ENCODE results near the gene PDIA6.

Gene PDIA6

GRCh38 chr2:10812362-10813162 is at the start of gene PDIA6:
Gene PDIA6 (minus strand): TSS chr2:10812785. CDS start chr2:10812696, 89 bp downstream.
- peak; percentile 88 for DNase-seq

GRCh38 chr2:10862330-10862729 is 49.7 kb upstream of the PDIA6 start:
- no peak for DNase-seq

DNA sequence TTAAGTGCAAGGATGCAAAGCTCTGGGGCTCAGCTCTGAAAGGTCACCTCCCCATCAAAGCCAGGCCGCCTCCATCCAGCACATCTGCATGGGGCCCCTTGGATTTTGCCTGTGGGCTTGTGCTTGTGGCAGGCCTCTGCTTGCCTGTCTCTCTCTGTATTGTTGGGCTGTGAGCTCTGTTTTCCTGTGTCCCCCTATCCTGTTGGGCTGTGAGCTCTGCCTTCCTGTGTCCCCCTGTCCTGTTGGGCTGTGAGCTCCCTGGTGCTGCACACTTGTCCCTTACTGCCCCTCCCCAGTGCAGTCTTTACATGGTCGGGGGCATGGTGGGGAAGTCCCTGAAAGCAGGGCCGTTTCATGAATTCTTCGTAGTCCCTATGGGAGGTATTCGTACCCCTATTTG is 49.2 kb upstream of the PDIA6 start:
- DNase-seq = no peak

- DNase-seq = no peak
These were observed 48.3 kb upstream of the PDIA6 start for GRCh38 chr2:10860814-10861325.

DNA sequence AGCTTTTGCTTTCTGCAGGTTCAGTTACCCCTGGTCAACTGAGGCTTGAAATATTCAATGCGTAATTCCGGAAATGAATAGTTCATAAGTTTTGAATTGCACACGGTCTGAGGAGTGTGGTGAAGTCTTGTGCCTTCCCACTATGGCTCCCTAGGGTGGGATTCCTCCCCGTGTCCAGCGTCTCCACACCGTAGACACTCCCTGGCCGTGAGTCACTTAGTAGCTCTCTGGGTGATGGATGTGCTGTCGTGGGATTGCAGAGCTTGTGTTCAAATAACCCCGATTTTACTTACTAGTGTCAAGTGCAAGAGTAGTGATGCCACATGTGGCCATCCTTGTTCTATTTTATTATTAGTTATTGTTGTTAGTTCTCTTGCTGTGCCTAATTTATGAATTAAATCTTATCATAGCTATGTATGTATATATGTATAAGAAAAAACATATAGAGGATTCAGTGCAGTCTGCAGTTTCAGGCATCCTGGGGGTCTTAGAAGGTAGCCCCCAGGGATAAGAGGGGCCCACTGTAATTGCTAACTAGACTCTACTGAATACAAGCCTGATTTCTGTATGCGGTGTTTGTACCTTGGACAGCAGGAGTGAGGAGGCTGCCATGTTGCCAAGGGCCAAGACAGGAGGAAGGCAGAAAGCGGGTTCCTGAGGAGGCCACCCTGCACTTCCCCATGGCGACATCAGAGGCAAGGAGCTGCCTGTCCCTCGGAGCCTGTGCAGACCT is 47.7 kb upstream of the PDIA6 start:
- DNase-seq = no peak

DNA sequence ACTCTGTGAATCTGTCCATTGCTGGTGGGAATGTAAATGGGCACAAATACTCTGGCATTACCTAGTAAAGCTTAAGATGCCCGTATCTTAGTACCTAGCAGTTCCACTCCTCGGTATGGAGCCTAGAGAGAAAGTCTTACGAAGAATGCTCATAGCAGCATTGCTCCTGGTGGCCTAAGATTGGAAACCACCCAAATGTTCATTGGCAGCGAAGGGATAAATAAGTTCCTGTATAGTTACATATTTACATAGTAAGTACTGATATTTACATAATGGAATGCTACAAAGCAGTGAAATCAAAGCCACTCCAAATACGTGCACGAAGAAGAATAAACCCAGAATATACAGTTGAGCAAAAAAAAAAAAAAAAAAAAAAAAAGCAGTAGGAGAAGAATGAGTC is 46.7 kb upstream of the PDIA6 start:
- no peak for DNase-seq

DNA sequence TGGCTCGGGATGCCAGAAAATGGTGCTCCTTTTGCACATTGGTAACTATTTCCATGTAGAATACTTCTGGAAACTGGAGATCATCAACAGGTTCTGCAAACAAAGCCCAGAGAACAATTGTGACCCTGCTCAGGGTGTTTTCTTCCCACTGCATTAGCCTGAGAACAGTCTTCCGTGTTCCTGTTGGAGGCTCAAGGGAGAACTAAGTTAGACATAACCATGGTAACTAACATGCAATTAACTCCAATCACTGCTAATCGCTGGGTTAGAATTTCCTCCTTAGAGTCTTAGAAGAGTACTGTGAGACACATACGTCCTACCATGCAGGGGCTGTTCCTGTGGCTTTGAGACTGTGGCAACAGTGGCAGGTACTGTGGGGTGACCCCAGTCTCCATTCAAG is 36.0 kb upstream of the PDIA6 start:
- no peak for DNase-seq

- no peak for DNase-seq
These were observed 34.4 kb upstream of the PDIA6 start for GRCh38 chr2:10847008-10847407.

DNA sequence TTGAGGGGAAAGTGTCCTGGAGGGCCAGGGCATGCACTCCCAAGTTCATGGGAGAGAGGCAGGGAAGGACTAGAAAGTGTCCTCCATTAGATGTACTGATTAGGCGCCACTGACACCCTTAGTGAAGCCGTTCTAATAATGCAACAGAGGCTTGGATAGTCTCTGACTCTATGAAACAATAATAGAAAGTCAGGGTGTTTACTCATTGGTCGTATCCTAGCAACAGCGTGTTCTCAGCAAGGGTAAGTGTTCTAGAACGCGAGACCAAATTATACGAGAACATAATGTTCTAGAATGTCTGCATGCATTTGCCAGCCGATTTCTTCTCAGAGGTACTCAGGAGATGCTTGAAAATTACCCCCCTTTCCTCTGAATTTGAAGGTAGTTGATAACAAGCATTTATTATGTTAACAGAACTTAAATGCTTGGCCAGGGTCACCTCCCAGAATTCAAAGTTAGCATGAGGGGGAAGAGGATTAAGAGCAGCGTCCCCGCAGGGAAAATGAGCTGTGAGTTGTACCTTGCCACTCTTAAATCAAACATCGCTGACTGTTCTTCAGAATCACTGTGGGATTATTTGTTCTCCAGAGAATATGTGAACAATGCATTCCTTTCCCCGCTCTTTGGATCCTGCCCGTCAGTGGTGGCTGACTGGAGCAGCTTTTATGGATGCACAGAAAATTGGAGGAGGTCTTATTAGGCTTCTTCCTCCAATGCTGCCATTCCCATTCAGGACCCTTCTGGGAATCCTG is 33.7 kb upstream of the PDIA6 start:
- DNase-seq = no peak

DNA sequence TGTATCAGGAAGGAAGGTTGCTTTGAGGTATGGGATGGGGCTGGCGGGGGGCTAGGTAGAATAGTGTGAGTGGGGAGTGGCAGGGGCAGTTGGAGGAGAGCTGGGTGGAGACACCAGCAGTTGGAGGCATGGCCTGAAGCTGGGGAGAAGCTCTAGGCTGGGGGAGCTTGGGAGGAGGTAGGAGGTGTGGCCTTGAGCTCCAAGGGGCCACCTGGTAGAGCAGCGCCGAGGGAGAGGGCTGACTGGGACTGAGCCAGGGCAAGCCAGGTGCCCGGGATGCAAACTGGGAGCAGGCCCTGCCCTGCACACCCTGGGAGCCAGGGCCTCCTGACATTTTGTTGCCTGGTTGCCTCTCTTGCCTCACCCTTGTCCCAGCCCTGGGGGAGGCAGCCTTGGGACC is 33.1 kb upstream of the PDIA6 start:
- DNase-seq = no peak

GRCh38 chr2:10844097-10844496 is 31.5 kb upstream of the PDIA6 start:
- DNase-seq = peak; percentile 44

DNA sequence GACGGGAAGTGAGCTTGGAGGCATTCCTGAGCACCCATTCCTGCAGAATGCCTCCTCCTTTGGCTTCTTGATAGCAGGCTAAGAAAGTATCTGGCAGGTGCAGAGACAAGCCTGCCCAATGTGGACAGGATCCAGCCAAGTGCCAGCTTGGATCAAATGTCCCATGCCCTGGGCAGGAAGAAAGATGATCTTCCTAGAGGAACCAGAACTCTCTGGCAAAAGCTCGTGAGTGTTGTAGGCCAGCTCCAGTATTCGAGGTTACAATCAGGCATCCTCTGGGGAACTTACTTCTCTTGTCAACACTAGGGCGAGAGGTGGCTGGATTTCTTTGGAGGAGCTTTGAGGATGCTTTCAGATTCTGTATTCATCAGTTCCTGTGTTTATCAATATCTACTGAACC is 29.9 kb upstream of the PDIA6 start:
- DNase-seq = no peak

DNA sequence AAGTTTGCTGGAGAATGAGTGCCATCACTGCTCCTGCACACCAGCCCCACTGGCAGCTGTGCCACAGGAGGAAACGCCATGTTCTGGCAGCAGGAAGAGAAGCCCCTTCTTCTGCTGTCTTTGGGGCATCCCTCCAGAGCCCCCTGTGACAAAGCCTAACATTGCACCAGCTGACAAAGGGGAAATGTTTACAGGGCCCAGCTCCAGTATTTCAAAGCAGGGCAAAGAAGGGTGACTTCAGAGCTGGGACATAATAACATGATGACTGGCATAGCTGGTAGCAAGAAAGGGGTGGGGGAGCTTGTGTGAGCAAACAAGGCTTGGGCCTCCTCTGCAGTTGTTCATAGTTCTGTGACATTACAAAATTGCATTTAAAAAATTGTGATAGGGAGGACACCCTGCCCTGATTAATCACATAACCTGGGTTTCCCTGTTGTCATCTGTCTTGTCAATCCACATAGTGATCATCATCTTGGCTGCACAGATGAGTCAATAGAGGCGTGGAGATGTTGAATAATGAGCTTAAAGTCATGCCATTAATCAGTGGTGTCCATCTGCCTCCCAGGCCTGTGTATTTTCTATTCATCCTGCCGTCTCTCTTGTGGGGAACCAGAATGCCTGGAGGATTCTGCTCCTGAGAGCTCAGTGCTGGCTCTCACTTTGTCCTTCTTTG is 29.1 kb upstream of the PDIA6 start:
- no peak for DNase-seq

DNA sequence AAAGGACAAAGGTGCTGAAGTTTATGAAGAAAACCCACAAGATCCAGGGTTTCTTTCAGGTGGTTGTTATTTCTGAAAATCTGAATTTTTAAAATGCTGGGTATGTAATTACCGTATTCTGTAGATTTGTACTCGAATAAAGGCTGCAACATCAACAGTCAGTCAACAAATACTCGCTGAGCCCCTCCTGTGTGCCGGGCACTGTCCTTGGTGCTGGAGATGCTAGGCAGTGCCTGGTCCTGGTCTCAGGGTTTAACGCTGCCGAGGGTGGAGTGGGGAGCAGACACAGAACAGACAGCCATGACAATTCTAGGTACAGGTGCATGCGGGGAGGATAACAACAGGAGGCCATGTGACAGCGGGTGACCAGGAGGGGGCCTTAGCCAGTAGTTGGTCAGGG is 27.2 kb upstream of the PDIA6 start:
- no peak for DNase-seq

DNA sequence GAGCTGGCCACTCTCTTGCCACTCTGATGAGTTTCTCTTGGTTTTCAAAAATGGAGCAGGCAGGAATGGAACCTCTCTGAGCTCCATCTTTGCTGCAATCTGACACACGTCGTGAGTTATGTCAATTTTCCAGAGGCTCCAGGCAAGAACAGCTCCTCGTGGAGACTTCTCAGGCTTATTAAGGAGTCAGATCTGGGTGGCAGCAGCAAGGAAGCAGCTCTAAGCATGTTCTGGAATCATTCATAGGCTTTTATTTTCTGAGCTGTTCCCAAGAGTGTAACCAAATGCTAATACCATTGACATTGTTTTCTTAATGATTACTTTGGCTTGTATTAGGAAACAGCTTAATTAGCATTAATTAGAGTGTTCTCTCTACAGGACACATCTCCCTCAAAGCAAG is 26.1 kb upstream of the PDIA6 start:
- no peak for DNase-seq

DNA sequence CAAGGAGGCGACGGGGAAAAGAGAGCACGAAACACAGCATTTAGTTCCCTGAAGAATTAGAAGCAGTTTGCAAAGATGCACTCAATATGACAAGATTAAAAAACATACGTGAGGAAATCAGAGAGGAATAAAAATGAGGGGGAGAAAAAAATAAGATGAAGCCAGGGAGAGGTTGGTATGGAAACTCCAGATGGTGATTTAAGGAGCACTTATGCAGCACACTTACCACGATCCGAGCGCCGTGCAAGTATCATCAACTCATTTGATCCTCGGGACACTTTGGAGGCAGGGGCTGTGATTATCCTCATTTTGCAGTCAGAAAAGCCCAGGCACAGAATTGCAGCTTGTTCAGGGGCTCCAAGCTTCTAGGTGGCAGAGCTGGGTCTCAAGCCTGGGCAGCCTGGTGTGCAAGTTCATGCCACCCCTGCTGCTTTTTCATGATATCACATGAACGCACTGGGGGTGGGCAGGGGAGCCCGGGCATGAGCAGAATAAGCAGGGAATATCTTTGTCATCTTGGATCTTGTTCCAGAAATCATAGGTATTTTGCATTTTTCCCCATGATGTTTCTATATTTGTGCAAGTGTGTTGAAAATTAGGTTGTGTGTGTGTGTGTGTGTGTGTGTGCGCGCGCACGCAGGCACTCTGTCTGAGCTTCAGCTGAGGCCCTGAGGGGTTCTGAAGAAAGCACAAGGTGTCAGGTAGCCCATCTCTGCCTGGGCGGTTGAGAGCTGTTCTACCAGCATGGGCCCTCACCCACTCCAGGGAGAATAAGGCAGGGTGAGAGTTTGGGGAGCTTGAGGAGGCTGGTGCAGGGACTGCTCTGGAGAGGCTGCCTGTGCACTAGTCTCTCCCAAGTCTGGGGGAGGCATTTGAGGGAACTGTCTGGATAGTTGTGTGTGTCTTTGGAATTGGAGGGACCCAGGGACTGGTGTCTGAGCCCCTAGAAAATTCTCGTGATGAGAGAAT is 25.0 kb upstream of the PDIA6 start:
- peak; percentile 44 for DNase-seq

- DNase-seq = no peak
These were observed 22.7 kb upstream of the PDIA6 start for GRCh38 chr2:10835052-10835970.

DNA sequence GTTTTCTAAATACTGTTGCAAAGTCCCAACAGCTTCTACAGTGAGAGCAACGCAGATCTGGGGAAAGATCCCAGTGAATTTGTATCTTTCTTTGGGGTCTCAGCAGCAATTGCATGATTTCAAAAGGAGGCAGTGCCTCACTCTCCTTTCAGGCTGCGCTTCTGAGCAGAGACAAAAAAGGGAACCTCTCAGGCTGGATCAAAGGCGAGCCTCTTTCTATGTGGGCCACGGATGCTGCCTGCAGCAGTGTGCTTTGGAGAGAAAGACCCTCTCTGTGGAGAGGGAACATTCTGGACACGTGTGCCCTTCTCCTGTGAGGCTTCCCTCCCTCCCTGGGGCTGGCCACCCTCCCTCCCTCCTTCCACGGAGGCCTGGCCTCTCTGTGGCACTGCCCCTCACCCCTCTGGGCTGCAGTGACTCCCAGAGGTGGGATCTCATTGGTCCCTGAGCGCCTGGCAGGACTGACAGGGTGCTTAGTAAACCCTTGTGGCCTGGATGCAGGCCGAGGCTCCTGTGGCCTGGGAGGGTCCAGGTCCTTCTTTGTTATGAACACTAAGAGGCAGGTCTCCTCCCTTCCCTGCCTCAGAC is 21.6 kb upstream of the PDIA6 start:
- DNase-seq = no peak

- DNase-seq = no peak
These were observed 20.4 kb upstream of the PDIA6 start for GRCh38 chr2:10833021-10833420.

Measured in DMS79 treated with DMSO at 0.1 percent for 48 hours (cell line).